K562 (cell line): Measurements from ENCODE around the gene KRTAP1-4. TPM values are rescaled to one million over a fixed set of nuclear protein-coding genes. Genes with fewer than 3 reads are reported as not detected.

Source experiments
- CBFA2T3 ChIP-seq: fragments of 450-650 bp; IDR thresholded peaks from 2 replicates; pipeline ENCODE4 v1.6.1; 2017
- CHCHD3 ChIP-seq: fragments of 250-450 bp; sonication (Bioruptor Pico); IDR thresholded peaks from 2 replicates; pipeline ENCODE4 v2.1.2; 2022; ENCODE audit warnings: mild to moderate bottlenecking
- ESRRA ChIP-seq: fragments of 450-650 bp; IDR thresholded peaks from 2 replicates; pipeline ENCODE4 v1.6.1; 2014; ENCODE audit warnings: low read depth, mild to moderate bottlenecking, moderate library complexity, borderline replicate concordance
- KLF10 ChIP-seq: fragments of 250-450 bp; sonication (Bioruptor Pico); IDR thresholded peaks from 2 replicates; pipeline ENCODE4 v1.6.1; 2021; ENCODE audit warnings: matching md5 sums
- MAZ ChIP-seq, 2 experiments: fragments of 450-650 bp in 1 of 2; sonication (generic) in 1 of 2; formaldehyde crosslinking; IDR thresholded peaks in 1 of 2; conservative IDR thresholded peaks in 1 of 2; 2 replicates each; pipeline versions ENCODE4 v1.4.0 to v1.5.0; 2020; ENCODE audit warnings: mild to moderate bottlenecking in 1 of 2, missing genetic modification reagents in 1 of 2
- RBM15 ChIP-seq: fragments of 200-400 bp; formaldehyde crosslinking; IDR thresholded peaks from 2 replicates; pipeline ENCODE4 v1.6.1; 2018; ENCODE audit warnings: mild to moderate bottlenecking, low read length, moderate library complexity; ENCODE audit not compliant: insufficient read depth
- RNF2 ChIP-seq: sonication (generic); IDR thresholded peaks from 2 replicates; pipeline ENCODE4 v1.6.1; 2016
- SMARCA4 ChIP-seq: fragments of 450-650 bp; IDR thresholded peaks from 2 replicates; pipeline ENCODE4 v1.6.1; 2016
- TAL1 ChIP-seq: fragments of 450-650 bp; IDR thresholded peaks from 2 replicates; pipeline ENCODE4 v1.6.1; 2016; ENCODE audit warnings: mild to moderate bottlenecking
- TCF3 ChIP-seq: sonication (generic); formaldehyde crosslinking; IDR thresholded peaks from 2 replicates; pipeline ENCODE4 v1.4.0; 2020; ENCODE audit warnings: mild to moderate bottlenecking, missing genetic modification reagents
- TEAD4 ChIP-seq, 2 experiments: sonication (generic) in 1 of 2; formaldehyde crosslinking in 1 of 2; IDR thresholded peaks; 2 replicates each; pipeline versions ENCODE4 v1.6.1 to v1.8.0; 2012 to 2022; ENCODE audit warnings: borderline replicate concordance in 1 of 2, inconsistent platforms in 1 of 2, low read length in 1 of 2, mild to moderate bottlenecking in 1 of 2, missing genetic modification reagents in 1 of 2
- TFAP4 ChIP-seq: sonication (generic); formaldehyde crosslinking; IDR thresholded peaks from 2 replicates; pipeline ENCODE4 v1.8.0; 2022; ENCODE audit warnings: missing genetic modification reagents, mild to moderate bottlenecking, moderate library complexity, borderline replicate concordance
- TOE1 ChIP-seq, 2 experiments: fragments of 450-650 bp in 1 of 2; sonication (generic) in 1 of 2; formaldehyde crosslinking in 1 of 2; IDR thresholded peaks; 2 replicates each; pipeline versions ENCODE4 v1.7.1 to v1.8.0; 2016 to 2022; ENCODE audit warnings: borderline replicate concordance in 2 of 2, mild to moderate bottlenecking in 2 of 2, antibody characterized with exemption in 1 of 2, inconsistent platforms in 1 of 2, low read depth in 1 of 2, missing genetic modification reagents in 1 of 2, moderate library complexity in 1 of 2
- ZBTB11 ChIP-seq, 3 experiments: fragments of 200-800 bp in 1 of 3; fragments of 250-450 bp in 1 of 3; fragments of 450-650 bp in 1 of 3; sonication (Bioruptor Pico) in 1 of 3; sonication (Bioruptor generic) in 1 of 3; formaldehyde crosslinking in 1 of 3; IDR thresholded peaks; 2 replicates each; pipeline versions ENCODE4 v1.6.1 to v1.8.0; 2016 to 2022; ENCODE audit warnings: mild to moderate bottlenecking in 2 of 3, missing genetic modification characterization in 2 of 3, missing compliant biosample characterization in 1 of 3, moderate library complexity in 1 of 3
- ZNF239 ChIP-seq: fragments of 250-450 bp; sonication (Bioruptor Pico); IDR thresholded peaks from 2 replicates; pipeline ENCODE4 v1.4.0; 2020; ENCODE audit warnings: mild to moderate bottlenecking
- polyA plus RNA-seq, 8 experiments: library from polyadenylated mRNA; depleted of rRNA in 4 of 8; stranded (reverse) in 5 of 8; unstranded in 3 of 8; fragments of >200 nt; fragmentation: Nextera tagmentation in 2 of 8; fragmentation: Illumina TruSeq in 1 of 8; extraction: Ambion mirVana in 2 of 8; extraction: Trizol in 1 of 8; gene quantifications; 2 replicates each; pipeline versions ENCODE4 v1.2.1 to v1.2.3, GENCODE V29; 2011 to 2014; ENCODE audit warnings: inconsistent platforms in 1 of 8, missing spikeins in 1 of 8
- total RNA-seq, 7 experiments: library from RNA; depleted of rRNA in 6 of 7; stranded (reverse); fragments of >200 nt in 6 of 7; fragmentation: Illumina TruSeq in 2 of 7; extraction: Trizol in 2 of 7; gene quantifications; 2 replicates each; pipeline versions ENCODE4 v1.2.1 to v1.2.3, GENCODE V29; 2011 to 2021; ENCODE audit warnings: low replicate concordance in 1 of 7
- TF ChIP-seq, protein P1 (sequence below): fragments of 250-450 bp; sonication (Bioruptor Pico); IDR thresholded peaks from 2 replicates; pipeline ENCODE4 v1.8.0; 2021; ENCODE audit warnings: moderate library complexity, mild to moderate bottlenecking, inconsistent platforms
- TF ChIP-seq, protein P2 (sequence below): IDR thresholded peaks from 2 replicates; pipeline ENCODE4 v1.6.1; 2012; ENCODE audit warnings: low read depth, low read length, improper control_type of control experiment, borderline replicate concordance
- TF ChIP-seq, protein P3 (sequence below): fragments of 250-450 bp; sonication (Bioruptor Pico); IDR thresholded peaks from 2 replicates; pipeline ENCODE4 v1.5.0; 2021

KRTAP1-4 gene
- total and polyA plus RNA-seq, 9 of the 15 experiments (the other 6 are each of a cell fraction or from before 2014, with no cell fraction given), result not detected

GRCh38 chr17:41065829-41066624 is 36.0 kb upstream of the KRTAP1-4 start, which contains the start of gene KRTAP2-4 (continued):
- peak; percentile 46; the same call in 1 of the 2 replicates for TF ChIP-seq ZNF239 (CRISPR knock-in tag)
- TF ChIP-seq TCF3, result peak; percentile 52
- 0 out of 4 replicates have a peak, but pooled peaks of 1 of the 2 experiments have one; percentile 33 for TF ChIP-seq MAZ (CRISPR knock-in tag; conservative IDR thresholded peaks at IDR 0.05 in 1 of 2, IDR thresholded peaks at IDR 0.05 in 1 of 2)
- peak; percentile 66; the same call in 1 of the 2 replicates for TF ChIP-seq TEAD4 (IDR thresholded peaks at IDR 0.05; ENCODE audit: low read length)
- no peak for TF ChIP-seq TEAD4 (CRISPR knock-in tag; IDR thresholded peaks at IDR 0.05; ENCODE audit: borderline replicate concordance)
- no peak for TF ChIP-seq RBM15
- no peak; the same call in 1 of the 2 replicates for TF ChIP-seq CBFA2T3
- peak; percentile 45; the same call in 1 of the 2 replicates for TF ChIP-seq TAL1
- peak in 1 of 3 experiments; percentile 44; a peak in 1 of 6 replicates for TF ChIP-seq ZBTB11 (CRISPR knock-in tag; IDR thresholded peaks at IDR 0.05)
- TF ChIP-seq CHCHD3, result no peak
- TF ChIP-seq TFAP4, result peak; percentile 43
- TF ChIP-seq SMARCA4, result peak; percentile 79; the same call in 1 of the 2 replicates
- TF ChIP-seq, protein P1, sequence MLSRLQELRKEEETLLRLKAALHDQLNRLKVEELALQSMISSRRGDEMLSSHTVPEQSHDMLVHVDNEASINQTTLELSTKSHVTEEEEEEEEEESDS (CRISPR knock-in tag), result no peak
- TF ChIP-seq KLF10 (CRISPR knock-in tag), result no peak
- peak; percentile 51; the same call in 1 of the 2 replicates for TF ChIP-seq TOE1 (IDR thresholded peaks at IDR 0.05; ENCODE audit: borderline replicate concordance)
- TF ChIP-seq TOE1 (CRISPR knock-in tag; IDR thresholded peaks at IDR 0.05; ENCODE audit: borderline replicate concordance, low read depth), result no peak
- TF ChIP-seq RNF2, result peak; percentile 66; the same call in 1 of the 2 replicates
- TF ChIP-seq, protein P2, sequence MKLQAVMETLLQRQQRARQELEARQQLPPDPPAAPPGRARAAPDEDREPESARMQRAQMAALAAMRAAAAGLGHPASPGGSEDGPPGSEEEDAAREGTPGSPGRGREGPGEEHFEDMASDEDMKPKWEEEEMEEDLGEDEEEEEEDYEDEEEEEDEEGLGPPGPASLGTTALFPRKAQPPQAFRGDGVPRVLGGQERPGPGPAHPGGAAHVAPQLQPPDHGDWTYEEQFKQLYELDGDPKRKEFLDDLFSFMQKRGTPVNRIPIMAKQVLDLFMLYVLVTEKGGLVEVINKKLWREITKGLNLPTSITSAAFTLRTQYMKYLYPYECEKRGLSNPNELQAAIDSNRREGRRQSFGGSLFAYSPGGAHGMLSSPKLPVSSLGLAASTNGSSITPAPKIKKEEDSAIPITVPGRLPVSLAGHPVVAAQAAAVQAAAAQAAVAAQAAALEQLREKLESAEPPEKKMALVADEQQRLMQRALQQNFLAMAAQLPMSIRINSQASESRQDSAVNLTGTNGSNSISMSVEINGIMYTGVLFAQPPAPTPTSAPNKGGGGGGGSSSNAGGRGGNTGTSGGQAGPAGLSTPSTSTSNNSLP, result no peak
- peak; percentile 93; the same call in 1 of the 2 replicates for TF ChIP-seq ESRRA
- TF ChIP-seq, protein P3, sequence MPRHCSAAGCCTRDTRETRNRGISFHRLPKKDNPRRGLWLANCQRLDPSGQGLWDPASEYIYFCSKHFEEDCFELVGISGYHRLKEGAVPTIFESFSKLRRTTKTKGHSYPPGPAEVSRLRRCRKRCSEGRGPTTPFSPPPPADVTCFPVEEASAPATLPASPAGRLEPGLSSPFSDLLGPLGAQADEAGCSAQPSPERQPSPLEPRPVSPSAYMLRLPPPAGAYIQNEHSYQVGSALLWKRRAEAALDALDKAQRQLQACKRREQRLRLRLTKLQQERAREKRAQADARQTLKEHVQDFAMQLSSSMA, result no peak
